ENCODE results near the gene EDRF1. TPM values are rescaled to one million over a fixed set of nuclear protein-coding genes. Genes with fewer than 3 reads are reported as not detected.

EDRF1 gene
- total and polyA plus RNA-seq, 2 of the 13 experiments (the other 11 are each of a cell fraction or from before 2014, with no cell fraction given): 16.9 to 26.7 TPM

DNA sequence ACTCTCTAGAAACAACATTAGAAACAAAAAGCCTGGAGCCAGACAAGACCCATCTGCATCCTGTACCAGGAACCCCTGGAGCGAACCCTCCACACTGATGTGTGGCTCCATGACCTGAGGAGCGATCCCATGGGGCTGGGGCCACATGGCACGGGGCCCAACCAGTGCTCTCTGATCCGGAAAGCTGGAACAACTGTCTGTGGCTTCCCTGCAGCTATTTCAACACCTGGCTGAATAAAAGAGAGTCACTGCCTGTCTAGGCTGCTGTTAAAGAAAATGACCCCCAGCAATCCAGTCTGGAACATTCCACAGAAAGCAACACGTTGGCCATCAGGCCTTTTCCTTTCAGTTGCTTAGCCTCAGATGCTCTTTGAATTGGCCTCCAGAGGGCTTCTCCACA lies 82.6 kb downstream of the EDRF1 start (continued):
- TF ChIP-seq, protein P1, sequence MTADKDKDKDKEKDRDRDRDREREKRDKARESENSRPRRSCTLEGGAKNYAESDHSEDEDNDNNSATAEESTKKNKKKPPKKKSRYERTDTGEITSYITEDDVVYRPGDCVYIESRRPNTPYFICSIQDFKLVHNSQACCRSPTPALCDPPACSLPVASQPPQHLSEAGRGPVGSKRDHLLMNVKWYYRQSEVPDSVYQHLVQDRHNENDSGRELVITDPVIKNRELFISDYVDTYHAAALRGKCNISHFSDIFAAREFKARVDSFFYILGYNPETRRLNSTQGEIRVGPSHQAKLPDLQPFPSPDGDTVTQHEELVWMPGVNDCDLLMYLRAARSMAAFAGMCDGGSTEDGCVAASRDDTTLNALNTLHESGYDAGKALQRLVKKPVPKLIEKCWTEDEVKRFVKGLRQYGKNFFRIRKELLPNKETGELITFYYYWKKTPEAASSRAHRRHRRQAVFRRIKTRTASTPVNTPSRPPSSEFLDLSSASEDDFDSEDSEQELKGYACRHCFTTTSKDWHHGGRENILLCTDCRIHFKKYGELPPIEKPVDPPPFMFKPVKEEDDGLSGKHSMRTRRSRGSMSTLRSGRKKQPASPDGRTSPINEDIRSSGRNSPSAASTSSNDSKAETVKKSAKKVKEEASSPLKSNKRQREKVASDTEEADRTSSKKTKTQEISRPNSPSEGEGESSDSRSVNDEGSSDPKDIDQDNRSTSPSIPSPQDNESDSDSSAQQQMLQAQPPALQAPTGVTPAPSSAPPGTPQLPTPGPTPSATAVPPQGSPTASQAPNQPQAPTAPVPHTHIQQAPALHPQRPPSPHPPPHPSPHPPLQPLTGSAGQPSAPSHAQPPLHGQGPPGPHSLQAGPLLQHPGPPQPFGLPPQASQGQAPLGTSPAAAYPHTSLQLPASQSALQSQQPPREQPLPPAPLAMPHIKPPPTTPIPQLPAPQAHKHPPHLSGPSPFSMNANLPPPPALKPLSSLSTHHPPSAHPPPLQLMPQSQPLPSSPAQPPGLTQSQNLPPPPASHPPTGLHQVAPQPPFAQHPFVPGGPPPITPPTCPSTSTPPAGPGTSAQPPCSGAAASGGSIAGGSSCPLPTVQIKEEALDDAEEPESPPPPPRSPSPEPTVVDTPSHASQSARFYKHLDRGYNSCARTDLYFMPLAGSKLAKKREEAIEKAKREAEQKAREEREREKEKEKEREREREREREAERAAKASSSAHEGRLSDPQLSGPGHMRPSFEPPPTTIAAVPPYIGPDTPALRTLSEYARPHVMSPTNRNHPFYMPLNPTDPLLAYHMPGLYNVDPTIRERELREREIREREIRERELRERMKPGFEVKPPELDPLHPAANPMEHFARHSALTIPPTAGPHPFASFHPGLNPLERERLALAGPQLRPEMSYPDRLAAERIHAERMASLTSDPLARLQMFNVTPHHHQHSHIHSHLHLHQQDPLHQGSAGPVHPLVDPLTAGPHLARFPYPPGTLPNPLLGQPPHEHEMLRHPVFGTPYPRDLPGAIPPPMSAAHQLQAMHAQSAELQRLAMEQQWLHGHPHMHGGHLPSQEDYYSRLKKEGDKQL (CRISPR knock-in tag; IDR thresholded peaks at IDR 0.05; ENCODE audit: low read depth): no peak
- TF ChIP-seq MAFG (CRISPR knock-in tag; IDR thresholded peaks at IDR 0.05) (no peak), ZNF205 (CRISPR knock-in tag; IDR thresholded peaks at IDR 0.05) (no peak)

DNA sequence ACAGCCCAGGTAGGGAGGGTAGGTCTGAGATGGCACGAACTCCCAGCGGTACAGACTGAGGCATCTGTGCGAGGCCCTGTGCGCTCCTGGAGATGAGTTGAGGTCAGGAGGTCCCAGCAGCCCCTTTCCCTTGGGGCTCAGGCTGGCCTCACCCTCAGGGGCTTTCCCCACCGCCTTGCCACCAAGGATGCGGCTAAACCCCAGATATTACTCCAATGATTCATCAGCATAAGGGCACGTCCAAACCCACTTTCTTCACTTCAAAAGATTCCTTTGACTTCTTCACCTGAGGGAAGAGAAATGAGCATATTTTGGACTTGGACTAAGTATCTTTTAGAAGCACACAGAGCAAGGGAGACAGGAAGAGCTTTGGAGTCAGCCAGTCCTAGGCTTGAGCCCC lies 83.2 kb downstream of the EDRF1 start:
- ATAC-seq (no peak), FAIRE-seq (no peak), DNase-seq (ENCODE audit: low spot score) (no peak)
- BruUV-seq (replicated peaks): no TSS peak
- H4K20me1 ChIP-seq (ENCODE audit: insufficient read depth, low read length): no peaks in the 10 kb centered on the region
- POLR2A ChIA-PET: no interaction called here
- H3K36me3 ChIP-seq (replicated peaks in 1 of 2; ENCODE audit: control insufficient read depth in 1 of 2, insufficient read depth in 2 of 2, low read length in 2 of 2): peaks cover 7 to 15% of the 10 kb centered on the region in 2 experiments
- H3K4me2 ChIP-seq (ENCODE audit: low read depth, low read length): no peak overlapping the region
- H3K9ac ChIP-seq (ENCODE audit: insufficient read depth, low read depth, low read length): no peak overlapping the region
- H3K4me1 ChIP-seq (ENCODE audit: insufficient read depth, low read length): peaks cover 21% of the 10 kb centered on the region
- no peaks in the 10 kb centered on the region for H3K79me2 ChIP-seq (ENCODE audit: insufficient read depth, low read length)
- no peak overlapping the region for H3K4me3 ChIP-seq (replicated peaks in 1 of 3; ENCODE audit: insufficient read depth in 1 of 3, low read depth in 2 of 3, low read length in 3 of 3)
- H2AFZ ChIP-seq (ENCODE audit: low read length): no peak overlapping the region
- no peaks in the 10 kb centered on the region for H3K9me3 ChIP-seq (ENCODE audit: low read length)
- CTCF ChIA-PET (ENCODE audit: low intra/inter-chr PET ratio, low total read pairs): no interaction called here
- no peaks in the 10 kb centered on the region for H3K27me3 ChIP-seq (ENCODE audit: control insufficient read depth in 1 of 2, insufficient read depth in 2 of 2, low read length in 2 of 2)
- 97% methylated on average over 7 of the region's 7 CpGs for WGBS (ENCODE audit: low lambda C conversion rate)
- intact Hi-C loops (cut with micrococcal nuclease; ENCODE audit: unreplicated experiment): no loop called here
- in situ Hi-C loops (cut with HindIII; ENCODE audit: extremely low pct_ligation_motif_present, low pct_unique_long_range_greater_than_20kb): no loop called here
- H3K27ac ChIP-seq (ENCODE audit: extremely low read length, insufficient read depth, low read length): no peak overlapping the region
- TF ChIP-seq JUND (CRISPR knock-in tag; IDR thresholded peaks at IDR 0.05) (no peak), ZNF543 (CRISPR knock-in tag; IDR thresholded peaks at IDR 0.05) (no peak), SIX1 (CRISPR knock-in tag; IDR thresholded peaks at IDR 0.05; ENCODE audit: borderline replicate concordance) (no peak), ZNF747 (CRISPR knock-in tag; IDR thresholded peaks at IDR 0.05; ENCODE audit: borderline replicate concordance) (no peak), ZNF3 (CRISPR knock-in tag; IDR thresholded peaks at IDR 0.05) (no peak), STAG1 (CRISPR knock-in tag; IDR thresholded peaks at IDR 0.05) (no peak), HMGA1 (CRISPR knock-in tag; conservative IDR thresholded peaks at IDR 0.05) (no peak), KDM6A (CRISPR knock-in tag; IDR thresholded peaks at IDR 0.05; ENCODE audit: low read depth) (no peak), IRX3 (CRISPR knock-in tag; IDR thresholded peaks at IDR 0.05; ENCODE audit: borderline replicate concordance, low read depth) (no peak), ISL2 (CRISPR knock-in tag; IDR thresholded peaks at IDR 0.05) (no peak), HOXA9 (CRISPR knock-in tag; IDR thresholded peaks at IDR 0.05; ENCODE audit: borderline replicate concordance) (no peak), ZNF329 (CRISPR knock-in tag; IDR thresholded peaks at IDR 0.05; ENCODE audit: low read depth) (no peak), ZNF547 (CRISPR knock-in tag; IDR thresholded peaks at IDR 0.05) (no peak), ZNF788 (CRISPR knock-in tag; IDR thresholded peaks at IDR 0.05; ENCODE audit: borderline replicate concordance) (no peak), SATB2 (CRISPR knock-in tag; IDR thresholded peaks at IDR 0.05) (no peak)
- TF ChIP-seq, protein P2, sequence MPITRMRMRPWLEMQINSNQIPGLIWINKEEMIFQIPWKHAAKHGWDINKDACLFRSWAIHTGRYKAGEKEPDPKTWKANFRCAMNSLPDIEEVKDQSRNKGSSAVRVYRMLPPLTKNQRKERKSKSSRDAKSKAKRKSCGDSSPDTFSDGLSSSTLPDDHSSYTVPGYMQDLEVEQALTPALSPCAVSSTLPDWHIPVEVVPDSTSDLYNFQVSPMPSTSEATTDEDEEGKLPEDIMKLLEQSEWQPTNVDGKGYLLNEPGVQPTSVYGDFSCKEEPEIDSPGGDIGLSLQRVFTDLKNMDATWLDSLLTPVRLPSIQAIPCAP (CRISPR knock-in tag; IDR thresholded peaks at IDR 0.05; ENCODE audit: low read depth): no peak

All from HepG2 (cell line).